DOHH2 (cell line): Measurements from ENCODE around the gene RALGAPA2.

ENCODE experiments used
- H3F3A ChIP-seq: fragments of 200-600 bp; sonication (generic), shearing (Covaris generic); 2 replicates; pipeline ENCODE4 v1.6.0; 2016; ENCODE audit warnings: antibody characterized with exemption, mild to moderate bottlenecking; ENCODE audit not compliant: control insufficient read depth, insufficient read depth
- H3K27ac ChIP-seq: fragments of 200-600 bp; sonication (generic); 2 replicates; pipeline ENCODE4 v1.5.1; 2014; ENCODE audit warnings: low read depth, mild to moderate bottlenecking, low read length, moderate library complexity
- H3K27me3 ChIP-seq: fragments of 200-600 bp; sonication (generic); 2 replicates; pipeline ENCODE4 v1.6.1; 2014; ENCODE audit warnings: mild to moderate bottlenecking, low read length, mixed read lengths; ENCODE audit not compliant: control insufficient read depth
- H3K36me3 ChIP-seq: fragments of 200-600 bp; sonication (generic); 2 replicates; pipeline ENCODE4 v1.6.1; 2014; ENCODE audit warnings: mild to moderate bottlenecking, low read length, moderate library complexity, mixed read lengths; ENCODE audit not compliant: control insufficient read depth
- H3K4me1 ChIP-seq: fragments of 200-600 bp; sonication (generic); 2 replicates; pipeline ENCODE4 v1.6.1; 2014; ENCODE audit warnings: mild to moderate bottlenecking, low read length, mixed read lengths; ENCODE audit not compliant: control insufficient read depth
- H3K4me2 ChIP-seq: fragments of 200-600 bp; sonication (generic); 2 replicates; pipeline ENCODE4 v1.6.0; 2014; ENCODE audit warnings: mild to moderate bottlenecking, low read length, moderate library complexity
- H3K4me3 ChIP-seq: fragments of 200-600 bp; sonication (generic); 2 replicates; pipeline ENCODE4 v1.5.1; 2014; ENCODE audit warnings: mild to moderate bottlenecking, low read length, mixed read lengths
- H3K79me2 ChIP-seq: fragments of 200-600 bp; sonication (generic); 2 replicates; pipeline ENCODE4 v1.6.1; 2014; ENCODE audit warnings: mild to moderate bottlenecking, low read length, mixed read lengths; ENCODE audit not compliant: control insufficient read depth
- H3K9me2 ChIP-seq: fragments of 200-600 bp; sonication (generic); replicated peaks from 2 replicates; pipeline ENCODE4 v1.6.1; 2014; ENCODE audit warnings: mild to moderate bottlenecking, low read length, mixed read lengths; ENCODE audit not compliant: control insufficient read depth
- H3K9me3 ChIP-seq: fragments of 200-600 bp; sonication (generic); 2 replicates; pipeline ENCODE4 v1.6.1; 2014; ENCODE audit warnings: antibody characterized with exemption, low read length, mixed read lengths; ENCODE audit not compliant: control insufficient read depth, insufficient read depth
- H4K20me1 ChIP-seq: fragments of 200-600 bp; sonication (generic); 2 replicates; pipeline ENCODE4 v1.6.0; 2014; ENCODE audit warnings: low read depth, mild to moderate bottlenecking, antibody characterized with exemption, low read length, moderate library complexity; ENCODE audit not compliant: control insufficient read depth, insufficient read depth
- EZH2phosphoT487 ChIP-seq: fragments of 200-600 bp; sonication (generic); IDR thresholded peaks from 2 replicates; pipeline ENCODE4 v1.6.1; 2017; ENCODE audit warnings: borderline replicate concordance, mild to moderate bottlenecking, antibody characterized with exemption, low read length, moderate library complexity, mixed read lengths
- TF ChIP-seq, protein P1 (sequence below): fragments of 200-600 bp; sonication (generic); IDR thresholded peaks from one replicate; pipeline ENCODE4 v1.5.1; 2014; ENCODE audit warnings: antibody characterized with exemption, mild to moderate bottlenecking, low read depth, low read length; ENCODE audit not compliant: poor library complexity, severe bottlenecking

Gene RALGAPA2

DNA sequence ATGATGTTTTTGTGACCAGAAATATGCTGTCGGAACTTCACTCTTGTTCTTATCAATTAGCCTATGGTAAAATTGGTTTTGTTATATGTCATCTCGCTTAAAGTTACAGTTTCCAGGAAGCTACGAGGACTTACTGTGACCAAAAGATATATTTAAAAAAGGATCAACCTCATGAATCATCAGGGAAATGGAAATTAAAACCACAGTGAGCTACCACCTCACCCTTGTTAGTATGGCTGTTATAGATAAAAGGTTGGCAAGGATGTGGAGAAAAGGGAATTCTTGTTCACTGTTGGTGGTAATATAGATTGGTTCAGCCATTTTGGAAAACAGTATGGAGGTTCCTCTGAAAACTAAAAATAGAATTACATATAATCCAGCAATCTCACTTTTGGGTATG, 358.9 kb downstream of the RALGAPA2 start:
- no peak overlapping the region for H3K4me2 ChIP-seq

DNA sequence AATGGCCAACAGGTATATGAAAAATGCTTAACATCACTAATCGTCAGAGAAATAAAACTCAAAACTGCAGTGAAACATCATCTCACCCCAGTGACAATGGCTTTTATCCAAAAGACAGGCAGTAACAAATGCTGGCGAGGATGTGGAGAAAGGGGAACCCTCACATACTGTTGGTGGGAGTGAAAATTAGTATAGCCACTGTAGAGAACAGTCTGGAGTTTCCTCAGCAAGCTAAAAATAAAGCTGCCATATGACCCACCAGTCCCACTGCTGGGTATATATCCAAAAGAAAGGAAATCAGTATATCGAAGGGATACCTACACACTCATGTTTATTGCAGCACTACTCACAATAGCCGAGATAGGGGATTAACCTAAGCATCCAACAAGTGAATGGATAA, 368.0 kb downstream of the RALGAPA2 start:
- no peaks in the 10 kb centered on the region for H3K27me3 ChIP-seq
- no peaks in the 10 kb centered on the region for H3K4me1 ChIP-seq
- H3K4me2 ChIP-seq = no peak overlapping the region
- H3F3A ChIP-seq = no peaks in the 10 kb centered on the region
- H3K9me2 ChIP-seq = no peaks in the 10 kb centered on the region
- no peak overlapping the region for H3K27ac ChIP-seq
- TF ChIP-seq, protein P1, sequence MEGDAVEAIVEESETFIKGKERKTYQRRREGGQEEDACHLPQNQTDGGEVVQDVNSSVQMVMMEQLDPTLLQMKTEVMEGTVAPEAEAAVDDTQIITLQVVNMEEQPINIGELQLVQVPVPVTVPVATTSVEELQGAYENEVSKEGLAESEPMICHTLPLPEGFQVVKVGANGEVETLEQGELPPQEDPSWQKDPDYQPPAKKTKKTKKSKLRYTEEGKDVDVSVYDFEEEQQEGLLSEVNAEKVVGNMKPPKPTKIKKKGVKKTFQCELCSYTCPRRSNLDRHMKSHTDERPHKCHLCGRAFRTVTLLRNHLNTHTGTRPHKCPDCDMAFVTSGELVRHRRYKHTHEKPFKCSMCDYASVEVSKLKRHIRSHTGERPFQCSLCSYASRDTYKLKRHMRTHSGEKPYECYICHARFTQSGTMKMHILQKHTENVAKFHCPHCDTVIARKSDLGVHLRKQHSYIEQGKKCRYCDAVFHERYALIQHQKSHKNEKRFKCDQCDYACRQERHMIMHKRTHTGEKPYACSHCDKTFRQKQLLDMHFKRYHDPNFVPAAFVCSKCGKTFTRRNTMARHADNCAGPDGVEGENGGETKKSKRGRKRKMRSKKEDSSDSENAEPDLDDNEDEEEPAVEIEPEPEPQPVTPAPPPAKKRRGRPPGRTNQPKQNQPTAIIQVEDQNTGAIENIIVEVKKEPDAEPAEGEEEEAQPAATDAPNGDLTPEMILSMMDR = no peak
- TF ChIP-seq EZH2phosphoT487 = no peak
- no peak overlapping the region for H3K4me3 ChIP-seq
- H3K79me2 ChIP-seq = no peaks in the 10 kb centered on the region
- no peaks in the 10 kb centered on the region for H3K9me3 ChIP-seq
- no peaks in the 10 kb centered on the region for H4K20me1 ChIP-seq
- H3K36me3 ChIP-seq = no peaks in the 10 kb centered on the region

More for the DNA sequence above, 358.9 kb downstream of the RALGAPA2 start:
- H4K20me1 ChIP-seq = no peaks in the 10 kb centered on the region
- no peaks in the 10 kb centered on the region for H3K9me2 ChIP-seq
- H3K79me2 ChIP-seq = no peaks in the 10 kb centered on the region
- H3K27ac ChIP-seq = no peak overlapping the region
- H3K4me3 ChIP-seq = no peak overlapping the region
- no peaks in the 10 kb centered on the region for H3K36me3 ChIP-seq
- peaks cover 4% of the 10 kb centered on the region; the same call in 1 of the 2 replicates for H3F3A ChIP-seq
- peaks cover 5% of the 10 kb centered on the region; the same call in 1 of the 2 replicates for H3K9me3 ChIP-seq
- no peaks in the 10 kb centered on the region for H3K4me1 ChIP-seq
- TF ChIP-seq, protein P1 = no peak
- no peak for TF ChIP-seq EZH2phosphoT487
- no peaks in the 10 kb centered on the region for H3K27me3 ChIP-seq

DNA sequence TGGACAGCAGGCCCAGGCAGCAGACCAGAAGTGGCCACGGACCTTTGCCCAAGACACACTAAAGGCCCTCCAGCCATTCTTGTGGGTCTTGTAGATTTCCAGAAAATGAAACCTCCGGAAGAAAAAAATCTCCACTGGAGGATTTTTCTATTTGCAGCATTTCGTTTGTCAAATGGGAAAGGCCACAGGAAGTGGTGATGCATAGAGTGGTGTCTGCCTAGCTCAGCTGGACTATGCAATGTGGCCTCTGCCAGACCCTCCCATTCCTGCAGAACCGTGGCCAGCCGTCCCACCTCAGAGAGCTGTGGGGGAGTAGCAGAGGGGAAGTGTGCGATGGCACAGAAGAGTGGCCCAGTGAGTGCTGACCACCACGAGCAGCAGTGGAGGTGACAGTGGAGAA, 368.5 kb downstream of the RALGAPA2 start:
- no peak overlapping the region for H3K4me2 ChIP-seq

More for the DNA sequence above, 368.5 kb downstream of the RALGAPA2 start:
- Histone ChIP-seq H3K4me3 (no peak overlapping the region), H4K20me1 (no peaks in the 10 kb centered on the region), H3K36me3 (no peaks in the 10 kb centered on the region), H3K79me2 (no peaks in the 10 kb centered on the region), H3K9me3 (no peaks in the 10 kb centered on the region), H3K4me1 (no peaks in the 10 kb centered on the region), H3F3A (no peaks in the 10 kb centered on the region), H3K27me3 (no peaks in the 10 kb centered on the region), H3K27ac (no peak overlapping the region), H3K9me2 (no peaks in the 10 kb centered on the region)
- TF ChIP-seq, protein P1 = no peak
- TF ChIP-seq EZH2phosphoT487 = no peak
